BJ (cell line): ENCODE data around the gene IL31RA. TPM values are rescaled to one million over a fixed set of nuclear protein-coding genes. Genes with fewer than 3 reads are reported as not detected.

Experiments
- CTCF ChIA-PET: fragments of 350-600 bp; formaldehyde crosslinking; extraction: SDS; loops from one replicate; lab custom pipeline; 2021; ENCODE audit warnings: antibody characterized with exemption, inconsistent platforms; lab: Yijun Ruan, JAX
- POLR2A ChIA-PET: fragments of 300-600 bp; sonication (Branson Sonifier 250); formaldehyde crosslinking; extraction: SDS; loops from one replicate; lab custom pipeline; 2021; ENCODE audit warnings: antibody characterized with exemption; lab: Charles Lee
- DNase-seq: peaks from one replicate; pipeline ENCODE4 v3.0.0-alpha.2; 2011; ENCODE audit warnings: low read depth
- H3K27me3 ChIP-seq: 2 replicates; pipeline ENCODE4 v1.6.0; 2011; ENCODE audit warnings: low read length; ENCODE audit not compliant: control insufficient read depth, insufficient read depth
- H3K36me3 ChIP-seq: 2 replicates; pipeline ENCODE4 v1.5.1; 2011; ENCODE audit warnings: low read length; ENCODE audit not compliant: control insufficient read depth, insufficient read depth
- H3K4me3 ChIP-seq: 2 replicates; pipeline ENCODE4 v1.5.1; 2011; ENCODE audit warnings: low read depth, mild to moderate bottlenecking, control low read depth, low read length
- polyA plus RNA-seq: library from polyadenylated mRNA; depleted of rRNA; stranded (reverse); fragments of >200 nt; gene quantifications from 2 replicates; pipeline ENCODE4 v1.2.3, GENCODE V29; 2011
- TF ChIP-seq, protein P1 (sequence below): IDR thresholded peaks from 2 replicates; pipeline ENCODE4 v1.5.1; 2011; ENCODE audit warnings: low read depth, mild to moderate bottlenecking, control low read depth, inconsistent platforms, low read length, moderate library complexity; ENCODE audit not compliant: insufficient read depth

Gene IL31RA
- polyA plus RNA-seq, 1 experiment: not detected

DNA sequence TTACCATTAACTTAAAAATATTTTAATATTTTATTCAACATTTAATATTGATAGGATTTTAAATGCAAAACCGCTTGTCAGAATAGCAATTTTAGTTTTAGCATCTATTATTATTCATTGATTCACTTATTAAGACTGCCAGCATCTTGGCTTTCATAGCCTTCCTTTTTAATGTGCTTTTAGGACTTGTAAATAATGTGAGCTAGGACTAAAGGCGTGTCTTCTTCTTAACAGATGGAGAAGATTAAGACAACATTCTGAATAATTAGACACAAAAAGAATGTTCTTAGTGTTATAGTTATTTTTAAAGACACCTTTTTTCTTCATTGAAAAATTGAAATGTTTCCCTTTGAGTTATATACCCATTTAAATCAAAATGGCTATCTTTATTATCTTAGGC lies 6.9 kb downstream of the IL31RA start:
- TF ChIP-seq, protein P1, sequence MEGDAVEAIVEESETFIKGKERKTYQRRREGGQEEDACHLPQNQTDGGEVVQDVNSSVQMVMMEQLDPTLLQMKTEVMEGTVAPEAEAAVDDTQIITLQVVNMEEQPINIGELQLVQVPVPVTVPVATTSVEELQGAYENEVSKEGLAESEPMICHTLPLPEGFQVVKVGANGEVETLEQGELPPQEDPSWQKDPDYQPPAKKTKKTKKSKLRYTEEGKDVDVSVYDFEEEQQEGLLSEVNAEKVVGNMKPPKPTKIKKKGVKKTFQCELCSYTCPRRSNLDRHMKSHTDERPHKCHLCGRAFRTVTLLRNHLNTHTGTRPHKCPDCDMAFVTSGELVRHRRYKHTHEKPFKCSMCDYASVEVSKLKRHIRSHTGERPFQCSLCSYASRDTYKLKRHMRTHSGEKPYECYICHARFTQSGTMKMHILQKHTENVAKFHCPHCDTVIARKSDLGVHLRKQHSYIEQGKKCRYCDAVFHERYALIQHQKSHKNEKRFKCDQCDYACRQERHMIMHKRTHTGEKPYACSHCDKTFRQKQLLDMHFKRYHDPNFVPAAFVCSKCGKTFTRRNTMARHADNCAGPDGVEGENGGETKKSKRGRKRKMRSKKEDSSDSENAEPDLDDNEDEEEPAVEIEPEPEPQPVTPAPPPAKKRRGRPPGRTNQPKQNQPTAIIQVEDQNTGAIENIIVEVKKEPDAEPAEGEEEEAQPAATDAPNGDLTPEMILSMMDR: no peak
- POLR2A ChIA-PET: interaction anchor here (0.7 kb wide), 1 partner anchor 545 kb away, joined by 3 read pairs; no protein-coding TSS in a partner anchor
- peaks cover 3% of the 10 kb centered on the region; the same call in 1 of the 2 replicates for H3K27me3 ChIP-seq
- no peaks in the 10 kb centered on the region for H3K36me3 ChIP-seq
- DNase-seq: no peak
- CTCF ChIA-PET: no interaction called here
- no peak overlapping the region for H3K4me3 ChIP-seq

DNA sequence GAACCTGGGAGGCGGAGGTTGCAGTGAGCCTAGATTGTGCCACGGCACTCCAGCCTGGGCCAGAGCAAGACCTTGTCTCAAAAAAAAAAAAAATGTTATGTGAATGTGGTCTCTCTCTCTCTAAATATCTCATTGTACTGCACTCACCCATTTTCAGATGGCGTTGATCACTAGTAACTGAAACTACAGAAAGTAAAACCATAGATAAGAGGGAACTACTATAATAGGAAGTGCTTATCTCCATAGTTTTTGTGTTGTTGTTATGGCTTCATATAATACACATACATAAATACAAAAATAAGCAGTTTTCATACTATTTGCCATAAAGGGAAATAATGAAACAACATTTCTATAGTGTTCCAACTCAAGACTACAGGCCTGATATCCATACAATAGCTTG lies 9.1 kb downstream of the IL31RA start:
- TF ChIP-seq, protein P1: no peak
- no peak overlapping the region for H3K4me3 ChIP-seq
- H3K27me3 ChIP-seq: peaks cover 3% of the 10 kb centered on the region; the same call in 1 of the 2 replicates
- no peaks in the 10 kb centered on the region for H3K36me3 ChIP-seq
- POLR2A ChIA-PET: no interaction called here
- CTCF ChIA-PET: no interaction called here
- no peak for DNase-seq

- TF ChIP-seq, protein P1: no peak
- CTCF ChIA-PET: no interaction called here
- Histone ChIP-seq H3K4me3 (no peak overlapping the region), H3K36me3 (no peaks in the 10 kb centered on the region), H3K27me3 (peaks cover 3% of the 10 kb centered on the region; the same call in 1 of the 2 replicates)
- POLR2A ChIA-PET: no interaction called here
- no peak for DNase-seq
Measured at GRCh38 chr5:55860709-55861108, 9.6 kb downstream of the IL31RA start.

DNA sequence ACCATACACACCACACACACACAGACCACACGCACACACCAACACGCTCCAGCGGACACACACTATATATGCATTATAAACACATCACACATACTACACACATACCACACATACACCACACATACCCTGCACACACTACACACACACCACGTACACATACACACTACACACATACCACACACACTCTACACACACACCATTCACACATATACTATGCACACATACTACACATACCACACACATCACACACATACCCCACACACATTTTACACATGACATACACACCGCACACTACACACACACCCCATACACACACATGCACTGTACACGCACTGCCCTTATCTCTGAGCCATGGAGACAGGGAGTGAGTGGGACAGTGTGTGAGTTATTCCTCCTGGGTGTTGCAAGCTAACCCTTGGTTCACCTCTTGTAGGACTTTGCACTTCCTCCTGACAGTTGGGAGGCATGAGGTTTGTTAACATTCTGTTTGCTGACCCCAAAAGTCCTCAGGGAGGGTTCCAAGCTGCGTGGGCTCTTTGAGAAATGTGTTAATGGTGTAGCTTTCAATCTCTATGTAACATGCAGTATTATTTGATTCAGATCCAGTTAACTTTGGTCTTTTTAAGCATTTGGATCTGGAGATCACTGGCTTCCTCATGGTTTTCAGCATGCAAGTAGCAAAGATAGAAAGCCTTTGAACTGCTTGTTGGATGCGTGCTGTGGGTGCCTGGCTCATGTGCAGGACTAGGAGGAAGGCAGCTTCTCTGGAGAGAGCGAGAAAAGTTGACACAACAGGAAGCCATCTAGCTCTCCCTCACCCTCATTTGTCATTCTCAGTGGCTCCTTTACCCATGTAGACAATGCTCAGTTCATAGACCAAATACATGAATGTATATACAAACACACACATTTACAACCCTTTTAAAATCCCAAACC lies 13.7 kb downstream of the IL31RA start:
- ChIA-PET POLR2A (no interaction called here), CTCF (no interaction called here)
- H3K27me3 ChIP-seq: no peaks in the 10 kb centered on the region
- TF ChIP-seq, protein P1: no peak
- no peak overlapping the region for H3K4me3 ChIP-seq
- DNase-seq: no peak
- H3K36me3 ChIP-seq: no peaks in the 10 kb centered on the region

GRCh38 chr5:55865831-55866230 lies 14.7 kb downstream of the IL31RA start:
- TF ChIP-seq, protein P1: no peak
- DNase-seq: no peak
- Histone ChIP-seq H3K36me3 (no peaks in the 10 kb centered on the region), H3K4me3 (no peak overlapping the region), H3K27me3 (no peaks in the 10 kb centered on the region)
- CTCF ChIA-PET: no interaction called here
- POLR2A ChIA-PET: no interaction called here
